Gastroesophageal sphincter (tissue), 3 donors: ENCODE results near the gene SPECC1L.

Source experiments
- CTCF ChIP-seq, 4 experiments: fragments of 200-600 bp in 2 of 4; fragments of 450-650 bp in 2 of 4; sonication (generic) in 1 of 4; IDR thresholded peaks; one replicate each; pipeline ENCODE4 v1.5.1; 2017 to 2019; ENCODE audit warnings: antibody characterized with exemption in 4 of 4, mild to moderate bottlenecking in 2 of 4, moderate library complexity in 2 of 4
- POLR2A ChIP-seq, 2 donors: fragments of 450-650 bp; IDR thresholded peaks; one replicate each; pipeline ENCODE4 v1.6.1; 2017; ENCODE audit warnings: antibody characterized with exemption in 2 of 2, mild to moderate bottlenecking in 2 of 2, moderate library complexity in 1 of 2

- TF ChIP-seq POLR2A (IDR thresholded peaks at IDR 0.05) (no peak), CTCF (IDR thresholded peaks at IDR 0.05) (no peak)
Observed at GRCh38 chr22:24406322-24407277, 136.0 kb downstream of the SPECC1L start.
